C4-2B (cell line): Measurements from ENCODE around the gene GHR.

Experiments used
- ZFX ChIP-seq: fragments of 450-650 bp; IDR thresholded peaks from 2 replicates; pipeline ENCODE4 v1.6.1; 2017
- TF ChIP-seq, protein P1 (sequence below): fragments of 450-650 bp; conservative IDR thresholded peaks from 2 replicates; pipeline ENCODE4 v1.5.1; 2017; ENCODE audit warnings: mild to moderate bottlenecking

DNA sequence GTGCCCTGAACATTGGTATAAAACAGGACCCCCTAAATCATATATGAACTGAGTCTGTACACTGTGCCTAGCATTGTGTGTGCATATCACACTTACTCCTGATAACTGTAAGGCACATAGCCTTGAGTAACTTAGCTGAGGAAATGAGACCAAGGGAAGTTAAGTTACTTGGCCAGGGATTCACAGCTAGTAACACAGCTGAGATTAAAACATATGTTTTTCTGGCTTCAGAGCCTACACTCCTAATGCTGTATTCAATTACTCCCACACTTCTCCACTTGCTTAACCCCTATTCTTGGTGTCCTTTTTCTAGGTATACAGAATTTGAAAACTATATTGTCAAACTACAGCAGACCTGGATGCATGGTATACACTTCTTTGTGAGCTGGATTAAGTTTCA, 12.8 kb downstream of the GHR start:
- TF ChIP-seq, protein P1, sequence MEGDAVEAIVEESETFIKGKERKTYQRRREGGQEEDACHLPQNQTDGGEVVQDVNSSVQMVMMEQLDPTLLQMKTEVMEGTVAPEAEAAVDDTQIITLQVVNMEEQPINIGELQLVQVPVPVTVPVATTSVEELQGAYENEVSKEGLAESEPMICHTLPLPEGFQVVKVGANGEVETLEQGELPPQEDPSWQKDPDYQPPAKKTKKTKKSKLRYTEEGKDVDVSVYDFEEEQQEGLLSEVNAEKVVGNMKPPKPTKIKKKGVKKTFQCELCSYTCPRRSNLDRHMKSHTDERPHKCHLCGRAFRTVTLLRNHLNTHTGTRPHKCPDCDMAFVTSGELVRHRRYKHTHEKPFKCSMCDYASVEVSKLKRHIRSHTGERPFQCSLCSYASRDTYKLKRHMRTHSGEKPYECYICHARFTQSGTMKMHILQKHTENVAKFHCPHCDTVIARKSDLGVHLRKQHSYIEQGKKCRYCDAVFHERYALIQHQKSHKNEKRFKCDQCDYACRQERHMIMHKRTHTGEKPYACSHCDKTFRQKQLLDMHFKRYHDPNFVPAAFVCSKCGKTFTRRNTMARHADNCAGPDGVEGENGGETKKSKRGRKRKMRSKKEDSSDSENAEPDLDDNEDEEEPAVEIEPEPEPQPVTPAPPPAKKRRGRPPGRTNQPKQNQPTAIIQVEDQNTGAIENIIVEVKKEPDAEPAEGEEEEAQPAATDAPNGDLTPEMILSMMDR = no peak
- no peak for TF ChIP-seq ZFX
